ENCODE results near the gene PTPRN2.

- TF ChIP-seq SMC3 (IDR thresholded peaks at IDR 0.05; ENCODE audit: low read length) (no peak), ZNF292 (CRISPR knock-in tag; IDR thresholded peaks at IDR 0.05; ENCODE audit: borderline replicate concordance, low read depth) (no peak), HMG20A (CRISPR knock-in tag; IDR thresholded peaks at IDR 0.05; ENCODE audit: borderline replicate concordance) (no peak), CEBPB (IDR thresholded peaks at IDR 0.05; ENCODE audit: borderline replicate concordance, low read depth, low read length) (no peak), CTCF (CRISPR knock-in tag; IDR thresholded peaks at IDR 0.05) (no peak), ZNF577 (CRISPR knock-in tag; IDR thresholded peaks at IDR 0.05; ENCODE audit: borderline replicate concordance, low read depth) (no peak), ZBTB3 (CRISPR knock-in tag; IDR thresholded peaks at IDR 0.05; ENCODE audit: borderline replicate concordance, low read depth) (no peak), POLR2A (IDR thresholded peaks at IDR 0.05; ENCODE audit: insufficient read depth in 1 of 2, low read depth in 2 of 2, low read length in 2 of 2) (no peak), ARNT2 (CRISPR knock-in tag; IDR thresholded peaks at IDR 0.05; ENCODE audit: low read depth) (no peak), MBD4 (IDR thresholded peaks at IDR 0.05; ENCODE audit: borderline replicate concordance, low read length) (no peak), CCAR2 (optimal IDR thresholded peaks at IDR 0.05; ENCODE audit: low read depth, low read length) (no peak), SRF (IDR thresholded peaks at IDR 0.05; ENCODE audit: low read depth, low read length) (no peak)
- TF ChIP-seq, protein P1, sequence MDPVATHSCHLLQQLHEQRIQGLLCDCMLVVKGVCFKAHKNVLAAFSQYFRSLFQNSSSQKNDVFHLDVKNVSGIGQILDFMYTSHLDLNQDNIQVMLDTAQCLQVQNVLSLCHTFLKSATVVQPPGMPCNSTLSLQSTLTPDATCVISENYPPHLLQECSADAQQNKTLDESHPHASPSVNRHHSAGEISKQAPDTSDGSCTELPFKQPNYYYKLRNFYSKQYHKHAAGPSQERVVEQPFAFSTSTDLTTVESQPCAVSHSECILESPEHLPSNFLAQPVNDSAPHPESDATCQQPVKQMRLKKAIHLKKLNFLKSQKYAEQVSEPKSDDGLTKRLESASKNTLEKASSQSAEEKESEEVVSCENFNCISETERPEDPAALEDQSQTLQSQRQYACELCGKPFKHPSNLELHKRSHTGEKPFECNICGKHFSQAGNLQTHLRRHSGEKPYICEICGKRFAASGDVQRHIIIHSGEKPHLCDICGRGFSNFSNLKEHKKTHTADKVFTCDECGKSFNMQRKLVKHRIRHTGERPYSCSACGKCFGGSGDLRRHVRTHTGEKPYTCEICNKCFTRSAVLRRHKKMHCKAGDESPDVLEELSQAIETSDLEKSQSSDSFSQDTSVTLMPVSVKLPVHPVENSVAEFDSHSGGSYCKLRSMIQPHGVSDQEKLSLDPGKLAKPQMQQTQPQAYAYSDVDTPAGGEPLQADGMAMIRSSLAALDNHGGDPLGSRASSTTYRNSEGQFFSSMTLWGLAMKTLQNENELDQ (CRISPR knock-in tag; IDR thresholded peaks at IDR 0.05; ENCODE audit: borderline replicate concordance) = no peak
Measured at GRCh38 chr7:158280448-158281144, 307.0 kb downstream of the PTPRN2 start.
